ENCODE measurements around the gene CXCL16.

GRCh38 chr17:4788807-4789700 lies 49.3 kb upstream of the CXCL16 start, which contains the start of gene GLTPD2:
- TF ChIP-seq CTCF (conservative IDR thresholded peaks at IDR 0.05 in 1 of 2, IDR thresholded peaks at IDR 0.05 in 1 of 2; ENCODE audit: low read depth in 1 of 2, low read length in 2 of 2) (no peak), EZH2 (IDR thresholded peaks at IDR 0.05; ENCODE audit: low read length, missing control alignments) (no peak)

Measured in fibroblast of lung (primary cell).